HEK293T (cell line): ENCODE data around the gene SERPINB5.

ENCODE experiments used
- ARNT ChIP-seq: fragments of 450-650 bp; IDR thresholded peaks from 2 replicates; pipeline ENCODE4 v1.6.1; 2017; ENCODE audit warnings: mild to moderate bottlenecking
- BHLHE40 ChIP-seq: fragments of 450-650 bp; IDR thresholded peaks from 2 replicates; pipeline ENCODE4 v1.6.1; 2016; ENCODE audit warnings: mild to moderate bottlenecking, moderate library complexity, borderline replicate concordance
- SP1 ChIP-seq: fragments of 450-650 bp; IDR thresholded peaks from 2 replicates; pipeline ENCODE4 v1.6.1; 2017

- TF ChIP-seq ARNT (no peak), BHLHE40 (no peak), SP1 (no peak)
Measured at GRCh38 chr18:63465059-63465458, 11.7 kb upstream of the SERPINB5 start.
